Nephron progenitor cell (in vitro differentiated cells): ENCODE results near the gene C9orf43.

ENCODE experiments used
- DNase-seq: peaks from one replicate; pipeline ENCODE4 v3.0.0; 2021
- H3K27ac Mint-ChIP-seq: 2 replicates; pipeline ENCODE4 v1.8.0; 2021; ENCODE audit warnings: mild to moderate bottlenecking, moderate library complexity, mixed read lengths
- H3K27me3 Mint-ChIP-seq: 2 replicates; pipeline ENCODE4 v1.8.0; 2021; ENCODE audit warnings: mild to moderate bottlenecking, low read depth, mixed read lengths; ENCODE audit not compliant: poor library complexity
- H3K36me3 Mint-ChIP-seq: 2 replicates; pipeline ENCODE4 v1.8.0; 2021; ENCODE audit warnings: low read depth, mixed read lengths
- H3K4me1 Mint-ChIP-seq: 2 replicates; pipeline ENCODE4 v1.8.0; 2021; ENCODE audit warnings: mixed read lengths
- H3K4me3 Mint-ChIP-seq: 2 replicates; pipeline ENCODE4 v1.8.0; 2021; ENCODE audit warnings: mild to moderate bottlenecking, moderate library complexity, mixed read lengths
- H3K9me3 Mint-ChIP-seq: 2 replicates; pipeline ENCODE4 v1.8.0; 2021; ENCODE audit warnings: mild to moderate bottlenecking, moderate library complexity, mixed read lengths
- TF ChIP-seq, protein P1 (sequence below): fragments of 200-600 bp; sonication (generic); IDR thresholded peaks from 2 replicates; pipeline ENCODE4 v1.5.0; 2021; ENCODE audit warnings: antibody characterized with exemption

Gene C9orf43

DNA sequence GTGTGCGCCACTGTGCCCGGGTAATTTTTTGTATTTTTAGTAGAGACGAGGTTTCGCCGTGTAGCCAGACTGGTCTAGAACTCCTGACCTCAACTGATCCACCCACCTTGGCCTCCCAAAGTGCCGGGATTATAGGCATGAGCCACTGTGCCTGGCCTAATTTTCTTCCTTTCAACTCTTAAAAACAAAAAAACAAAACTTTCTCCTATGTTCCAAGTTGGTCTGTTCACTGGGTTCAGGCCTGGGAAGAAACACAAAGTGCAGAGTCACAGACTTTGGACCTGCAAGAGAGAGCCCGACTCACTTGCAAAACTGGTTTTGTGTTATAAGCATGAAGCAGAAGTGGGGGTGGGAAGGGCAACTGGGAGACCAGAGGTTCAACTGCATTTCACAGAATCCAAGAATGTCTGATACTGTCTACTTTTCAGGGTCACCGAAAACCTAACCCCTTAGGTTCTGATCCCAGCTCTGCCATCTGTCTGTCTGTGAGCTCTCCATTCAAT lies 28.6 kb upstream of the C9orf43 start:
- DNase-seq = no peak
- Mint-ChIP-seq H3K27me3 (peaks cover 4% of the 10 kb centered on the region), H3K4me3 (no peak overlapping the region), H3K4me1 (peaks cover 24% of the 10 kb centered on the region), H3K36me3 (peaks cover 8% of the 10 kb centered on the region), H3K9me3 (peaks cover 2% of the 10 kb centered on the region), H3K27ac (no peak overlapping the region)
- TF ChIP-seq, protein P1, sequence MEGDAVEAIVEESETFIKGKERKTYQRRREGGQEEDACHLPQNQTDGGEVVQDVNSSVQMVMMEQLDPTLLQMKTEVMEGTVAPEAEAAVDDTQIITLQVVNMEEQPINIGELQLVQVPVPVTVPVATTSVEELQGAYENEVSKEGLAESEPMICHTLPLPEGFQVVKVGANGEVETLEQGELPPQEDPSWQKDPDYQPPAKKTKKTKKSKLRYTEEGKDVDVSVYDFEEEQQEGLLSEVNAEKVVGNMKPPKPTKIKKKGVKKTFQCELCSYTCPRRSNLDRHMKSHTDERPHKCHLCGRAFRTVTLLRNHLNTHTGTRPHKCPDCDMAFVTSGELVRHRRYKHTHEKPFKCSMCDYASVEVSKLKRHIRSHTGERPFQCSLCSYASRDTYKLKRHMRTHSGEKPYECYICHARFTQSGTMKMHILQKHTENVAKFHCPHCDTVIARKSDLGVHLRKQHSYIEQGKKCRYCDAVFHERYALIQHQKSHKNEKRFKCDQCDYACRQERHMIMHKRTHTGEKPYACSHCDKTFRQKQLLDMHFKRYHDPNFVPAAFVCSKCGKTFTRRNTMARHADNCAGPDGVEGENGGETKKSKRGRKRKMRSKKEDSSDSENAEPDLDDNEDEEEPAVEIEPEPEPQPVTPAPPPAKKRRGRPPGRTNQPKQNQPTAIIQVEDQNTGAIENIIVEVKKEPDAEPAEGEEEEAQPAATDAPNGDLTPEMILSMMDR = no peak

DNA sequence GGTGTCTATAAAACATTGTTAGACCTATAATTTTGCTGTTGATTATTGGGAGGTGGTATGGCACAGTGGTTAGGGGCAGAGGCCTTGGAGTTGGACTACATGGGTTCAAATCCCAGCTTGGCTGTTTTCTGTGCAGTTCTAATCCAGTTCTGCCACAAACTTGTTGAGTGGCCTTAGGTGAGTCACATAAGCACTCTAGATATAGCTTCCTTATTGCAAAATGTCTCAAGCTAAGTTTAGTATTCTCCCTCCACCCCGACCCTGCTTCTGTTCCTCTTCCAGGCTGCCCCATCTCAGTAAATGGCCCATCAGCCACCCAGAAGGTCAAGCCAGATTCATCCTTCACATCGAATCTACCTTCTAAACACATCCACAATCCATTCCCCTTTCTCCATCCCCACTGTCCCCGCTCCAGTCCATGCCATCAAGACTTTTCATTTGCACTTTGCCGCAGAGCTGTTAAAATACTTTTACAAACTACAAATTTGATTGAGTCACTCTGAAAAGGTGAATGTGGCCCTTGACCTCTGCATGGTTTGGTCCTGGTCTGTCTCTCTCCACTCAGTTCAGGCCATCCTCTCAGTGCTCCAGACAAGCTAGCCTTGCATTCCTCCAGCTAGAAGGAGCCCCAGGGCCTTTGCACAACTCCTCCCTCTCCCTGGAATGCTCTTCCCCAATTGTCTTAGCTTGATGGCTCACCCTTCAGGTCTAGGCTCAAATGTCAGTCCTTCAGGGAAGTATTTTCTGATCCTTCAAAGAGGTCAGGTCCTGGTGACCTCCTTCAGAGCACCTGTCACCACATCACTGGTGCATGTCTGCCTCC lies 23.8 kb upstream of the C9orf43 start:
- DNase-seq = no peak
- no peak overlapping the region for H3K27ac Mint-ChIP-seq
- TF ChIP-seq, protein P1 = no peak
- H3K9me3 Mint-ChIP-seq = peaks cover 3% of the 10 kb centered on the region
- H3K4me3 Mint-ChIP-seq = no peak overlapping the region
- peaks cover 4% of the 10 kb centered on the region for H3K27me3 Mint-ChIP-seq
- H3K4me1 Mint-ChIP-seq = peaks cover 7% of the 10 kb centered on the region
- H3K36me3 Mint-ChIP-seq = peaks cover 25% of the 10 kb centered on the region

DNA sequence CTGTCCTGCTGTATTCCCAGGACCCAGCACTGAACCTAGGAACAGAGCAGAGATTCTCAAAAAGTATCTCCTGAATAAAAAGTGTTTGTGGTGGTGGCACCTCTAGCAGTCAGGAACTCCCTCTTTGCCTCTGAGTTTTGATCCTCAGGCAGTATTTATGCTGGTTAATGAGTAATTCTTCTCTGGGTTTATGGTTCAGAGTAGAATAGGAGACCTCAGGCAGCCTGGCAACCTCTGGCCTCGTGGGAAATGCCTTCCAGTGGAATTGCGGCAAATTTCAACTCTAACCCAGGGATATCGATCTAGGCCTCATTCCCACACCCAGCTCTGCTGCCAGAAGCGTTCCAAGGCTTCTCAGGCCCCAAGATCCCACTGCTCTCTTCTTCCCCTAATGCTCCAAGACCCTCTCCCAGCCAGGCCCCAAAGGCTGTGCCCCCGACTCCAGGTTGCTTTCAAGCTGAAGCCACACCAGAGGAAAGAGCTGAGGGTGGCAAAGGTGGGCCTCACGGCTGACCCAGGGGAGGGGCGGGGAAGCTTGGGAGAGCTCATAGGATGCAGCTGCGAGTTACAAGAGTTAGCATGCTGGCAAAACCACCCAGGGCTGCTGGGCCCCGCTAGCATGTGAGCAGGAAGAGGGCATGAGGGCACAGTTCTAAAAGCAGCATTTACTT lies 22.9 kb upstream of the C9orf43 start:
- Mint-ChIP-seq H3K27me3 (peaks cover 4% of the 10 kb centered on the region), H3K27ac (peak overlapping the region; percentile 62), H3K4me3 (no peak overlapping the region), H3K4me1 (peaks cover 7% of the 10 kb centered on the region), H3K36me3 (peaks cover 25% of the 10 kb centered on the region), H3K9me3 (peaks cover 3% of the 10 kb centered on the region)
- DNase-seq = no peak
- TF ChIP-seq, protein P1 = no peak

DNA sequence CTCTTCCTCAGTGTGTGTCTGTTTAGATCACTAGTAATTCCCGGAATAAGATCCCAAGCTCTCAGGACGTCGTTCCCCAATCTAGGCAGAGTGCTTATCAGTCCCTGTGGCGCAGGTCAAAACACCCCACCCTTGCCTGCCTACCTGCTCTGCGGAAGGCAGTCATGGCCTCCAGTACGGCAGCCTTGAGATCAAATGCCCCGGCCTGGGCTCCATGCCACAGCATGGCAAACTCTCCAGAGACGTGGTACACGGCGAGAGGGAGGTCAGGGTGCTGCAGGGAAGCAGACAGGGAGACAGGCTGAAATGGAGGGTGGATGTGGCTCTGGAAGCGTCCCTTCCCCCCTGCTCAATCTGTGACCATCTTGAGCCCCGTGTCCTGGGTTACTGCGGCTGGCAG lies 21.7 kb upstream of the C9orf43 start:
- Mint-ChIP-seq H3K27me3 (peaks cover 4% of the 10 kb centered on the region), H3K9me3 (peaks cover 3% of the 10 kb centered on the region), H3K4me3 (no peak overlapping the region), H3K36me3 (peaks cover 34% of the 10 kb centered on the region), H3K4me1 (peaks cover 7% of the 10 kb centered on the region), H3K27ac (no peak overlapping the region)
- no peak for DNase-seq
- TF ChIP-seq, protein P1 = no peak

DNA sequence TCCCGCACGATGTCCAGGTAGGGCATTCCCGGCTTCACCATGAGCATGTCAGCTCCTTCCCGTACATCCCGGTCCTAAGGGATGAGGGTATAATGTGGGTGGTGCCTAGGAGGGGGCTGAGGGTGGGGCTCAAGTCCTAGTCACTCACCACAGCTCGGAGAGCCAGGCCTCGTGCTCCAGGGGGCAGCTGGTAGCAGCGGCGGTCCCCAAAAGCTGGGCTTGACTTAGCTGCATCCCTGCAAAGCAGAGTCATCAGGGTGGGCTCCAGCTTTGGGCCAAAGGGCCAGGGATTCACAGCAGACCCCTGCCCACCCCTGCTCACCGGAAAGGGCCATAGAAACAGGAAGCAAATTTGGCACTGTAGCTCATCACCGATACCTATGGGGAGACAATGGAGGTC lies 21.1 kb upstream of the C9orf43 start:
- DNase-seq = no peak
- Mint-ChIP-seq H3K27me3 (peaks cover 4% of the 10 kb centered on the region), H3K9me3 (peaks cover 3% of the 10 kb centered on the region), H3K36me3 (peaks cover 34% of the 10 kb centered on the region), H3K27ac (no peak overlapping the region), H3K4me3 (no peak overlapping the region), H3K4me1 (peaks cover 7% of the 10 kb centered on the region)
- TF ChIP-seq, protein P1 = no peak
